Limb (tissue), 2 donors: ENCODE results near the gene SEMA4C.
"Not testable (repeated sequence)": the region's sequence is repeated elsewhere in the genome, so short reads cannot be mapped to it uniquely, and the experiment has no call there.

ENCODE experiments used
- DNase-seq, 2 donors: peaks; one replicate each; pipeline ENCODE4 v3.0.0-alpha.2; 2016; ENCODE audit errors: extremely low spot score in 2 of 2

Gene SEMA4C

GRCh38 chr2:96867756-96868554, 1.9 kb downstream of the SEMA4C start:
- peak in 1 of 2 donors; percentile 61 for DNase-seq

GRCh38 chr2:96866986-96867755, 2.7 kb downstream of the SEMA4C start:
- DNase-seq, result peak in 1 of 2 donors; percentile 27

GRCh38 chr2:96866586-96866985, 3.3 kb downstream of the SEMA4C start:
- no peak for DNase-seq

GRCh38 chr2:96866149-96866548, 3.7 kb downstream of the SEMA4C start:
- peak in 1 of 2 donors; percentile 21 for DNase-seq

DNA sequence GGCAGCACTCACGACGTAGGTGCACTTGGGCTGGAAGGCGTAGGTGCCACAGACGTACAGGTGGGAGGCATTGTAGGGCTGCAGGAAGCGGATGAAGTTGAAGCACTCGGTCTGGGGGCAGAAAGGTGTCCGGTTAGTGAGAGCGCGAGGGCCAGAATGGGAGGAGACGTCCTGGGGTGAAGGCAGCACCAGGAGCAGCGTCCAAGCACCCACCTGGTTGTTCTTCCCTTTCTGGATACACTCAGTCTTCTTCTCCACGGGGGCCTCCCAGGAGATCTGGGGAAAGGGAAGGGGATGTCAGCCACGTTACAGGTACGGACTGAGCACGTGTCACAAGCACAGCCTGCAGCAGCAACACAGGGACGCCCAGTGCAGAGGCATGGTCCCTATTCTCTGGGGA, 4.2 kb downstream of the SEMA4C start:
- peak in 1 of 2 donors; percentile 19 for DNase-seq

- DNase-seq, result peak in 1 of 2 donors; percentile 16
These were observed 5.4 kb downstream of the SEMA4C start for GRCh38 chr2:96864343-96865091.

DNA sequence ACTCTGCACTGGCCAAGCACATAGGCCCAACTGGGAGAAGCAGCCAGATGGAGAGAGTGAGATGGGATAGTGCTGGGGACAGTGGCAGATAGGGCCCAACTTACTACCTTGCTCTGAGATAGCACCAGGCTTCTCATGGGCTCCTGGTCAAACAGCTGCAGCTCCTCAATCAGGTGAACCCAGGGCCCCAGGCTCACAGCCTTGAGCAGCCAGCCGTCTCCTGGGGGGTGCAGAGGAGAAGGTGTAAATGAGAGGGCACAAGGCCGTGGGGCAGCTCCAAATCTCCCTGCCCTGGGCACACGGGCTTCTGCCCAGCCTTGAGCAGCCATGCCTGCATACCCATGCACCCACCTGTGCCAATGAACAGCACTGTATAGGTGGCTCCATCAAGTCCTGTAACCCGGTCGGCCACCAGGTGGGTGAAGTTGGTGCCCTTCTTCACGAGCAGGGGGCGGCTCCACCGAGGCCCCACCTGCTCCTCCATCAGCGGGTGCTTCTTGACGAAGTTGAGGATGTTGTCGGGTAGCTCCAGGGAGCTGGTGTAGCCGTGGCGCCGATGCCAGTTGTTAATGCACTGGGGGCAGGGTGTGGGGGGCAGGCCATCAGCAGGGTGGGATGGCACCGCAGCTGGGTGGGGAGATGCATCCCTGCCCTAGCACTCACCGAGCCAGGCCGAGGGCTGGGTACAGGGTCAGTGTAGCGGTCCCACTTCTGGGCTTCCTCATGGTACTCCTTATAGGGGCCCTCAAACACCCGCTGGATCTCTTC, 6.1 kb downstream of the SEMA4C start:
- peak in 1 of 2 donors; percentile 17 for DNase-seq

DNA sequence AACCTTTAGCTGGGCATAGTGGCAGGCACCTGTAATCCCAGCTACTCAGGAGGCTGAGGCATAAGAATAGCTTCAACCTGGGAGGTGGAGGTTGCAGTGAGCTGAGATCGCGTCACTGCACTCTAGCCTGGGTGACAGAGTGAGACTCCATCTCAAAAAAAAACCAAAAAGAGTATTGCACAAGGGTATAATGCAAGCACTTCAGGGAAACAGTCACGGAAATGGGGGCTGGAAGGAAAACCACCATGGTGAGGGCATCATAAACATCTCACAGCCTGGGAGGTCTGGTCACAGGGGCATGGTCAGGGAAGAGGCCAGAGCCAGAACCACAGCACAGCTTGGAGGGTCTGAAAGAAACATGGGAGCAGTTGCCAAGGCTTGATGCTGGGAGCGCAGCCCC, 6.8 kb downstream of the SEMA4C start:
- not testable (repeated sequence) for DNase-seq

- peak in 1 of 2 donors; percentile 19 for DNase-seq
These were observed 8.8 kb downstream of the SEMA4C start for GRCh38 chr2:96861074-96861473.

GRCh38 chr2:96860065-96861029, 9.5 kb downstream of the SEMA4C start:
- peak in 1 of 2 donors; percentile 39 for DNase-seq

DNA sequence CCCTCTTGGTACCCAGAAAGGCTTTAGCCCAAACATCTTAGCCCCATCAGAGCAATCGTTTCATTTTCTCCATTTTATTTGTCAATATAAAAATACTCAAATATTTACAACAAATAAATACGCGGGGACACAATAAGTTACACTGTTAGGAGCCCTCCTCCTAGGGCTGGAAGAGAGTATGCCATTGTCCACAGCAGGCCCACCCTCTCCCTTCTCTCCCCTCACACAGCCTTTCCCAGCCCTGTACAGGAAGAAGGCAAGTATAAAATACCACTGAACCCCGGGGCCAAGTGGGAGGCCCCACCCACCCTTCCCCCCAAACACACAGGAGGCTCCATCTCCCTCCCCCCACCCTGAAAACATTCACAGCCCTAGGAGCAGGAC, 10.2 kb downstream of the SEMA4C start:
- DNase-seq, result no peak

DNA sequence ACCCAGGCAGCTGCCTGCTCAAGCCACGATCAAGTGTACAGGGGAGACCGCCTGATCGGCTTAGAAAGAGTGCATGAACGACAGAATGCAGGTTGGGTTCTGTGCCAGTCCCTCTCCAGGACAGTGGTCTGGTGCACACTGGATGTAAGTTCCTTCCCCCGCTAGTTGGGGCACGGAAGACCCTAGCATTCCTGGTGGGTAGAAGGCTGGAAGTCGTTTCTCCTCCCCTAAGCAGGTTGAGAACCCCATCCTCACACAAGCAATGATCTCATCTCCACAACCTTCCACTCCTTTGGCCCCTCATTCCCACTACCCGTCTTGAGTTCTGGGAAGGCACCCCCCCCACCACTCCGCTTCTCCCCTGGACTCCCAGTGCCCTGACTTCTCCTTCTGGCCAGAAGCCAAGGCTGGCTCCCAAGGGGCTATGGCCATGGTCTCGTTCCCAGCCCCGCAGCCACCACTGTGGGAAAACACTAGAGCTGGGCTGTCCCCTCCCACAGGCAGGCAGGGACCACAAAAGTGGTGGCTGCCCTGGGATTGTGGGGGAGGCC, 10.7 kb downstream of the SEMA4C start:
- DNase-seq, result peak in 1 of 2 donors; percentile 72

DNA sequence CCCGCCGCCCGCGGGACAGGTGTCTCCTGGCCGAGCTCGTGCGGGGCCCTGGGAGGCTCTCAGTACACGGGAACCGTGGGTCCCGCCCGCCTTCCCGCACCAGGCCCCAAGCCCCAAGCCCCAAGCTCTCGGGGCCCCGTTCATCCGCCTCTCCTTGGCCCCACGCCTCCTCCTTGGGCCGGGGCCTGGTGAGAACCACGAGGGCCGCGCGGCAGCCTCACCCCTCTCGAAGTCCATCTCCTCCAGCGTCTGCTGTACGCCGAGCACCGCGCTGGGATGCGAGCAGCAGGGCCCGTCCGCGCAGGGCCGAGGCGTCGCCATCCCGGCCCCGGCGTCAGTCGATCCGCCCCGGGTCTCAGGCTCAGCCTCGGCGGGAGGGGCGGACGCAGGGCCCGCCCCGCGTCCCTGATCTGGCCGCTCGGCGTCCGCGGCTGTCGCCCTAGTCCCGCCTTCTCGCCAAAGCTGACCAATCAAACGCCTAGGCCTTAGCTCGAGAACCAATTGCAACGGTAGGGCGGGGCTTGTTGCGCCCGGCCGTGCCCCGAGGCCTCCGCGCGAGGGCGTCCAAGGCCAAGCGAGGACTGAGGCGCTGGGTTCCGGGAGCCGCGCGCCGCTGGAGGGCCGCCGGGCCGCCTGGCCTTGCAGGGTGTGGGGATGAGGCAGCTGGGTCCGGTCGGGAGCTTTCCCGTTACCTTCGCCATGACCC, 12.1 kb downstream of the SEMA4C start, which contains the start of gene ANKRD39:
Gene ANKRD39, minus strand, starts transcription at position 350 of the 706 bp plus-strand sequence. Its CDS starts 29 bp downstream, at position 321.
- peak; percentile 98 to 99 for DNase-seq

GRCh38 chr2:96856776-96857666, 12.9 kb downstream of the SEMA4C start:
- DNase-seq, result peak in 1 of 2 donors; percentile 41

- no peak for DNase-seq
These were observed 16.6 kb downstream of the SEMA4C start for GRCh38 chr2:96853321-96853720.

DNA sequence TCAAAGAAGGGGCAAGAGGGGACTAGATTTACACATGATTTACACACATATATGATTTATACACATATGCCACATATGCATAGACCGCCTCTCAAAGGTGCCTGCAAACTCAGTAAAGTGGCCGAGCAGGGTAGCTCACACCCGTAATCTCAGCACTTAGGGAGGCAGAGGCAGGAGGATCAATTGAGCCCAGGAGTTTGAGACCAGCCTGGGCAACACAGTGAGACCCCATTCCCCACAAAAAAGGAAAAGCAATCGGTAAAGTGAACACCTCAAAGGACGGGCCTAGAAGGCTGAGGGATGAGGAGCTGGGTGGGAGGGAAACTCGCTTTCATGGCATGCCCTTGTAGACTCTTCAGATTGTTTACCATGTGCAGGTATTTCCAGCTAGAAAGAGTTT, 17.2 kb downstream of the SEMA4C start:
- DNase-seq, result no peak

DNA sequence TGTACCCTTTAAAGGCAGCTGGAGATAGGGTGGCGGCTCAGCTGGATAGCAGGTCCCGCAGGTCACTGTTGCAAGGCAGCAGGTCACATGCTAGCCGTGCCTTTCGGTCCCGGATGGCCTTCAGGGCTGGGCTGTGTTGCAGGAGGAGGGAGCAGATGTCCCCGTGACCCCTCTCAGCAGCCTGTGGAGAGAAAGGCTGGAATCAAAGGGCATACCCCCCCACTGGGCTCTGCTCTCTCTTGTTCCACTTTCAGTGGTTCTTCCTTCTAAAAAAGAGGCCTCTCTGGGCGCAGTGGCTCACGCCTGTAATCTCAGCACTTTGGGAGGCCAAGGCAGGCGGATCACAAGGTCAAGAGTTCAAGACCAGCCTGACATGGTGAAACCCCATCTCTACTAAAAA, 21.6 kb downstream of the SEMA4C start:
- DNase-seq, result peak in 1 of 2 donors; percentile 22

DNA sequence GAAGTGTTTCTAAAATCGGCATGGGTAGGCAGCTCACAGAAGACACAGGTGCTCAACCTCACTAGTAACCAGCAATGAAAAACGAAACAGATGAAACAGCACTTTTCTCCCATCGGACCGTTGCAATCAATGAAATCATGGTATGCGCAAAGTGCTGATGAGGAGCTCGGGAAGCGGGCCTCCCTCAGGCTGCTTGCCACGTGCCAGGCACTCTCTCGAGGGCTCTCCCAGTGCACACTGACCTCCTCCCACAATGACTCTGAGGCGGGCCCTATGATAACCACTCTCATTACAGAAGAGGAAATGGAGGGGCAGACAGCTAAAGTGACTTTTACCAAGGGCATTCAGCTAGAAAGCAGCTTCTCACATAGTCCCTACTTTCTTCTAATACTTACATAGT, 22.3 kb downstream of the SEMA4C start:
- no peak for DNase-seq
